ENCODE measurements around the gene ORC5. TPM values are rescaled to one million over a fixed set of nuclear protein-coding genes. Genes with fewer than 3 reads are reported as not detected.

Gene ORC5
- total RNA-seq, 3 donors from 2014 or later, result 13.3 to 29.9 (median 26.5) TPM

- H3K27me3 ChIP-seq, result no peaks in the 10 kb centered on the region
These were observed 71.9 kb downstream of the ORC5 start for GRCh38 chr7:104135760-104136558.

GRCh38 chr7:104133238-104133637, 74.6 kb downstream of the ORC5 start:
- no peaks in the 10 kb centered on the region for H3K27me3 ChIP-seq
- no peak overlapping the region for H3K27ac ChIP-seq
- no peak for DNase-seq (ENCODE audit: low spot score in 2 of 2)
- H3K36me3 ChIP-seq, result no peaks in the 10 kb centered on the region
- no peaks in the 10 kb centered on the region for H3K4me1 ChIP-seq
- TF ChIP-seq CTCF (IDR thresholded peaks at IDR 0.05), result no peak
- no peak for TF ChIP-seq POLR2AphosphoS5 (IDR thresholded peaks at IDR 0.05)
- no peak for TF ChIP-seq POLR2A (IDR thresholded peaks at IDR 0.05)
- intact Hi-C loops (cut with DNase I; ENCODE audit: low total_unique reads), result no loop called here
- no peaks in the 10 kb centered on the region for H3K9me3 ChIP-seq
- no peak overlapping the region for H3K4me3 ChIP-seq

More at GRCh38 chr7:104135760-104136558, 71.9 kb downstream of the ORC5 start:
- no peaks in the 10 kb centered on the region for H3K9me3 ChIP-seq
- intact Hi-C loops (cut with DNase I; ENCODE audit: low total_unique reads), result no loop called here
- TF ChIP-seq CTCF (IDR thresholded peaks at IDR 0.05) (no peak), POLR2A (IDR thresholded peaks at IDR 0.05) (no peak), POLR2AphosphoS5 (IDR thresholded peaks at IDR 0.05) (no peak)
- H3K27ac ChIP-seq, result no peak overlapping the region
- no peaks in the 10 kb centered on the region for H3K4me1 ChIP-seq
- DNase-seq (ENCODE audit: low spot score in 2 of 2), result no peak
- H3K36me3 ChIP-seq, result no peaks in the 10 kb centered on the region
- no peak overlapping the region for H3K4me3 ChIP-seq

- Histone ChIP-seq H3K4me3 (no peak overlapping the region), H3K36me3 (no peaks in the 10 kb centered on the region), H3K4me1 (no peaks in the 10 kb centered on the region), H3K27ac (no peak overlapping the region), H3K9me3 (no peaks in the 10 kb centered on the region), H3K27me3 (no peaks in the 10 kb centered on the region)
- intact Hi-C loops (cut with DNase I; ENCODE audit: low total_unique reads), result no loop called here
- no peak for DNase-seq (ENCODE audit: low spot score in 2 of 2)
- no peak for TF ChIP-seq POLR2A (IDR thresholded peaks at IDR 0.05)
These were observed 77.1 kb downstream of the ORC5 start for GRCh38 chr7:104130726-104131125.

DNA sequence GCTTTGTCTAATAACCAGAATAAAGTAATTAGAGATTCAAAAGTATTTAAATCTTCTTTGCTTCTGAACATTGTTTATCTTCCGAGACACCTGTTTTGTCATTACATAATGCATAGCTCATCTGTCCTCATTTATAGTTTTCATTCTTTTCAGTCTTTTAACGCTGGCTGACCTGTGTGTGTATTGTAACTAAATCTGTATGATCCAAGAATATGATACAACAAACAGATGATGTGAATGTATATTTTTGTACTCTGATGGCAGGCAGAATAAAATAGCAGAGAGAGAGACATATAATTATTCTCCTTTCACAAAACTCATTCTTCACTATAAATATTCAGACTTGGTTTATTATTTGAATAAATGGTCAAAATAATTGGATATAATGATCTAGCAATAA, 80.6 kb downstream of the ORC5 start:
- Histone ChIP-seq H3K4me1 (no peaks in the 10 kb centered on the region), H3K36me3 (no peaks in the 10 kb centered on the region), H3K27ac (no peak overlapping the region), H3K9me3 (no peaks in the 10 kb centered on the region), H3K4me3 (no peak overlapping the region), H3K27me3 (no peaks in the 10 kb centered on the region)
- intact Hi-C loops (cut with DNase I; ENCODE audit: low total_unique reads), result no loop called here
- no peak for DNase-seq (ENCODE audit: low spot score in 2 of 2)
- TF ChIP-seq POLR2A (IDR thresholded peaks at IDR 0.05) (no peak), POLR2AphosphoS5 (IDR thresholded peaks at IDR 0.05) (no peak), CTCF (IDR thresholded peaks at IDR 0.05) (no peak)

GRCh38 chr7:104126411-104126841, 81.4 kb downstream of the ORC5 start:
- intact Hi-C loops (cut with DNase I; ENCODE audit: low total_unique reads), result no loop called here
- H3K4me3 ChIP-seq, result no peak overlapping the region
- no peaks in the 10 kb centered on the region for H3K36me3 ChIP-seq
- no peak for DNase-seq (ENCODE audit: low spot score in 2 of 2)
- no peak overlapping the region for H3K27ac ChIP-seq
- H3K27me3 ChIP-seq, result no peaks in the 10 kb centered on the region
- H3K9me3 ChIP-seq, result no peaks in the 10 kb centered on the region
- TF ChIP-seq CTCF (IDR thresholded peaks at IDR 0.05) (no peak), POLR2A (IDR thresholded peaks at IDR 0.05) (no peak), POLR2AphosphoS5 (IDR thresholded peaks at IDR 0.05) (no peak)
- H3K4me1 ChIP-seq, result no peaks in the 10 kb centered on the region
